A549 (cell line): ENCODE measurements around the gene ABCC6. TPM values are rescaled to one million over a fixed set of nuclear protein-coding genes. Genes with fewer than 3 reads are reported as not detected.
"Not testable (repeated sequence)": the region's sequence is repeated elsewhere in the genome, so short reads cannot be mapped to it uniquely, and the experiment has no call there.

Experiments
- ATAC-seq, 2 experiments: fragments of 200-7000 bp in 1 of 2; fragments of >200 bp in 1 of 2; cut with Nextera tagmentation in 1 of 2; cut with Tn5 transposase in 1 of 2; 3 replicates each; pipeline versions ENCODE4 v1.8.0 to v1.9.1; 2018 to 2020; ENCODE audit warnings: mild to moderate bottlenecking in 1 of 2, moderate library complexity in 1 of 2
- CTCF ChIA-PET: fragments of 300-600 bp; sonication (Branson Sonifier 250); formaldehyde crosslinking; extraction: SDS; loops from one replicate; lab custom pipeline; 2021; ENCODE audit warnings: antibody characterized with exemption, inconsistent platforms; lab: Yijun Ruan, JAX
- POLR2A ChIA-PET: fragments of 350-600 bp; formaldehyde crosslinking; extraction: SDS; loops from one replicate; lab custom pipeline; 2021; ENCODE audit warnings: antibody characterized with exemption, inconsistent platforms; lab: Yijun Ruan, JAX
- DNase-seq, 2 experiments: peaks; one replicate each; pipeline versions ENCODE4 v3.0.0 to v3.0.0-alpha.2; 2011 to 2016; ENCODE audit warnings: low read depth in 1 of 2, low spot score in 1 of 2
- FAIRE-seq: peaks from 2 replicates; lab custom pipeline; 2011; peaks lifted over from hg19 to GRCh38; lab: Jason Lieb, UNC
- H3K27ac ChIP-seq, 2 experiments: fragments of >200 bp; sonication (Bioruptor Twin); formaldehyde crosslinking; 3 replicates each; pipeline ENCODE4 v1.5.1; 2016 to 2017
- H3K4me1 ChIP-seq: fragments of >200 bp; sonication (Bioruptor Twin); formaldehyde crosslinking; 3 replicates; pipeline ENCODE4 v1.6.1; 2016
- H3K4me2 ChIP-seq: fragments of >200 bp; sonication (Bioruptor Twin); formaldehyde crosslinking; 3 replicates; pipeline ENCODE4 v1.6.1; 2016
- H3K4me3 ChIP-seq: fragments of >200 bp; sonication (Bioruptor Twin); formaldehyde crosslinking; 3 replicates; pipeline ENCODE4 v1.5.1; 2016
- H3K9me3 ChIP-seq: fragments of >200 bp; sonication (Bioruptor Twin); formaldehyde crosslinking; 3 replicates; pipeline ENCODE4 v1.6.1; 2016
- EP300 ChIP-seq, 2 experiments: fragments of >200 bp; sonication (Bioruptor Twin); formaldehyde crosslinking; IDR thresholded peaks; 2 replicates in 1 of 2; 3 replicates in 1 of 2; pipeline ENCODE4 v1.6.1; 2016 to 2017
- ESRRA ChIP-seq: fragments of 150-350 bp; IDR thresholded peaks from 2 replicates; pipeline ENCODE4 v1.6.1; 2014; ENCODE audit warnings: mild to moderate bottlenecking, low read length, borderline replicate concordance
- FOSL2 ChIP-seq, 2 experiments: fragments of 450-650 bp in 1 of 2; fragments of >200 bp in 1 of 2; sonication (Bioruptor Twin) in 1 of 2; formaldehyde crosslinking; IDR thresholded peaks; 2 replicates each; pipeline versions ENCODE4 v1.5.0 to v1.6.1; 2016 to 2020; ENCODE audit warnings: mild to moderate bottlenecking in 1 of 2, moderate library complexity in 1 of 2
- JUN ChIP-seq, 2 experiments: fragments of >200 bp; sonication (Bioruptor Twin); formaldehyde crosslinking; IDR thresholded peaks; 2 replicates in 1 of 2; 3 replicates in 1 of 2; pipeline ENCODE4 v1.6.1; 2016 to 2017
- KDM5A ChIP-seq: fragments of 200-600 bp; sonication (generic); IDR thresholded peaks from 2 replicates; pipeline ENCODE4 v1.6.1; 2016; ENCODE audit warnings: antibody characterized with exemption, mild to moderate bottlenecking
- MAFK ChIP-seq: fragments of 450-650 bp; IDR thresholded peaks from 2 replicates; pipeline ENCODE4 v1.6.1; 2014; ENCODE audit not compliant: partially characterized antibody
- MYC ChIP-seq: IDR thresholded peaks from 2 replicates; pipeline ENCODE4 v1.6.1; 2012; ENCODE audit warnings: mild to moderate bottlenecking, inconsistent platforms, low read length, improper control_type of control experiment, borderline replicate concordance
- POLR2AphosphoS2 ChIP-seq: conservative IDR thresholded peaks from 2 replicates; pipeline ENCODE4 v1.6.1; 2012; ENCODE audit warnings: low read length, improper control_type of control experiment, inconsistent platforms
- RAD21 ChIP-seq, 2 experiments: fragments of >200 bp in 1 of 2; sonication (Bioruptor Twin) in 1 of 2; formaldehyde crosslinking in 1 of 2; IDR thresholded peaks in 1 of 2; conservative IDR thresholded peaks in 1 of 2; 2 replicates in 1 of 2; 3 replicates in 1 of 2; pipeline ENCODE4 v1.6.1; 2012 to 2018; ENCODE audit warnings: inconsistent platforms in 1 of 2
- RCOR1 ChIP-seq: fragments of 150-350 bp; IDR thresholded peaks from 2 replicates; pipeline ENCODE4 v1.6.1; 2014; ENCODE audit warnings: antibody characterized with exemption, low read length, low read depth
- RFX5 ChIP-seq: fragments of 450-650 bp; IDR thresholded peaks from 2 replicates; pipeline ENCODE4 v1.7.1; 2014; ENCODE audit warnings: antibody characterized with exemption, mild to moderate bottlenecking, moderate library complexity
- ZNF302 ChIP-seq: fragments of 250-450 bp; sonication (Bioruptor Pico); IDR thresholded peaks from 2 replicates; pipeline ENCODE4 v1.9.0; 2021; ENCODE audit warnings: inconsistent platforms, mild to moderate bottlenecking, moderate library complexity
- WGBS: methylation state at CpG from one replicate; pipeline ENCODE4 v1.1.6; 2017; ENCODE audit errors: missing lambda C conversion rate; 5-methylcytosine and 5-hydroxymethylcytosine counted together
- polyA plus RNA-seq, 4 experiments: library from polyadenylated mRNA; depleted of rRNA in 3 of 4; stranded (reverse); fragments of >200 nt; fragmentation: RNase III in 1 of 4; extraction: RNeasy Plus Mini Kit Qiagen cat#74134 plus additional on column Dnase treatment in 1 of 4; gene quantifications; 2 replicates in 3 of 4; 3 replicates in 1 of 4; pipeline ENCODE4 v1.2.3, GENCODE V29; 2011 to 2017
- TF ChIP-seq, protein P1 (sequence below): fragments of 200-600 bp; sonication (generic); IDR thresholded peaks from 2 replicates; pipeline ENCODE4 v1.6.1; 2016; ENCODE audit warnings: antibody characterized with exemption, mild to moderate bottlenecking, moderate library complexity
- TF ChIP-seq, protein P2 (sequence below): fragments of >200 bp; sonication (Bioruptor Twin); formaldehyde crosslinking; IDR thresholded peaks from 3 replicates; pipeline ENCODE4 v1.5.1; 2016
- TF ChIP-seq, protein P3 (sequence below): fragments of 250-450 bp; sonication (Bioruptor Pico); IDR thresholded peaks from 2 replicates; pipeline ENCODE4 v1.5.0; 2020; ENCODE audit warnings: low read depth, mild to moderate bottlenecking, moderate library complexity

Gene ABCC6
- polyA plus RNA-seq, 2 of the 4 experiments (the other 2 are of a cell fraction): 3.6 to 5.0 TPM

DNA sequence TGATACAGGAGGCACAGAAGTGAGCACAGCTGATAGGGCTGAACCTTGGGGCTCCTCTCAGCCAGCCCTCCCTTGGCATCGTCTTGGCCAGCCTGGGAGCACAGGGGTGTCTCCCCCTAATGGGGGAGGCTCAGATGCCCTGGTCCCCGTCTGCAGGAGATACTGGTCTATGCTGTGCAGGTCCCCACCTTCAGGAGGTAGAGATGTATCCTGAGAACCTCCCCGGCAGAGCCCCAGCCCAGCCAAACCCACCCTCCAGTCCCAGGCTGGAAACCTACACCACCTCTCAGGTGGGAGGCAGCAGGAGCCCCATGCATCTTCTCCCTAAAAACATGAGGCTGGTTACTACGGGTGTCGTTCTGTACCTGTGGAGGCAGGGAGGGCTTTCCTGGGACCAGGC lies 38.7 kb downstream of the ABCC6 start (continued):
- TF ChIP-seq, protein P1, sequence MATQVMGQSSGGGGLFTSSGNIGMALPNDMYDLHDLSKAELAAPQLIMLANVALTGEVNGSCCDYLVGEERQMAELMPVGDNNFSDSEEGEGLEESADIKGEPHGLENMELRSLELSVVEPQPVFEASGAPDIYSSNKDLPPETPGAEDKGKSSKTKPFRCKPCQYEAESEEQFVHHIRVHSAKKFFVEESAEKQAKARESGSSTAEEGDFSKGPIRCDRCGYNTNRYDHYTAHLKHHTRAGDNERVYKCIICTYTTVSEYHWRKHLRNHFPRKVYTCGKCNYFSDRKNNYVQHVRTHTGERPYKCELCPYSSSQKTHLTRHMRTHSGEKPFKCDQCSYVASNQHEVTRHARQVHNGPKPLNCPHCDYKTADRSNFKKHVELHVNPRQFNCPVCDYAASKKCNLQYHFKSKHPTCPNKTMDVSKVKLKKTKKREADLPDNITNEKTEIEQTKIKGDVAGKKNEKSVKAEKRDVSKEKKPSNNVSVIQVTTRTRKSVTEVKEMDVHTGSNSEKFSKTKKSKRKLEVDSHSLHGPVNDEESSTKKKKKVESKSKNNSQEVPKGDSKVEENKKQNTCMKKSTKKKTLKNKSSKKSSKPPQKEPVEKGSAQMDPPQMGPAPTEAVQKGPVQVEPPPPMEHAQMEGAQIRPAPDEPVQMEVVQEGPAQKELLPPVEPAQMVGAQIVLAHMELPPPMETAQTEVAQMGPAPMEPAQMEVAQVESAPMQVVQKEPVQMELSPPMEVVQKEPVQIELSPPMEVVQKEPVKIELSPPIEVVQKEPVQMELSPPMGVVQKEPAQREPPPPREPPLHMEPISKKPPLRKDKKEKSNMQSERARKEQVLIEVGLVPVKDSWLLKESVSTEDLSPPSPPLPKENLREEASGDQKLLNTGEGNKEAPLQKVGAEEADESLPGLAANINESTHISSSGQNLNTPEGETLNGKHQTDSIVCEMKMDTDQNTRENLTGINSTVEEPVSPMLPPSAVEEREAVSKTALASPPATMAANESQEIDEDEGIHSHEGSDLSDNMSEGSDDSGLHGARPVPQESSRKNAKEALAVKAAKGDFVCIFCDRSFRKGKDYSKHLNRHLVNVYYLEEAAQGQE: no peak
- no peak for TF ChIP-seq ESRRA
- no peak for TF ChIP-seq RCOR1
- no peak for TF ChIP-seq RFX5
- TF ChIP-seq FOSL2 (IDR thresholded peaks at IDR 0.05): no peak
- no peak for TF ChIP-seq FOSL2 (CRISPR knock-in tag; IDR thresholded peaks at IDR 0.05)

DNA sequence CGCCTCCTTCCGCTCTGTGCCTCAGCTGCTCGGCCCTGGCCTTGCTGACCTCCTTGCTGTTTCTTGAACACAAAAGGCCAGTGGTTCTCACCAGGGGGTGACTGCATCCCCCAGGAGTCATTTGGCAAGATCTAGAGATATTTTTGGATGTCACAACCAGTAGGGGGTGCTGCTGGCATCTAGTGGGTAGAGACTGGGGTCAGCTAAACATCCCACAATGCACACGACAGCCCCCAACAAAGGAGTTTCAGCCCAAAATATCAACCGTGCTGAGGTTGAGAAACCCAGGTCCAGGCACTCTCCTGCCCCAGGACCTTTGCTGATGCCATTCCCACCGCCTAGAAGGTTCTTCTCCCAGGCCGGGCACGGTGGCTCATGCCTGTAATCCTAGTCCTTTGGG lies 39.7 kb downstream of the ABCC6 start:
- FAIRE-seq (no peak), DNase-seq (no peak), ATAC-seq (no peak)
- whole genome bisulfite sequencing: 84% methylated on average over 8 of the region's 8 CpGs
- Histone ChIP-seq H3K4me2 (no peak overlapping the region), H3K9me3 (no peaks in the 10 kb centered on the region), H3K4me3 (no peak overlapping the region), H3K27ac (no peak overlapping the region), H3K4me1 (no peaks in the 10 kb centered on the region)
- ChIA-PET POLR2A (no interaction called here), CTCF (interaction anchor here (0.8 to 2.6 kb wide), 5 partner anchors 9 to 418 kb away, joined by 3 to 10 read pairs (median 4); no protein-coding TSS in a partner anchor)
- TF ChIP-seq, protein P2, sequence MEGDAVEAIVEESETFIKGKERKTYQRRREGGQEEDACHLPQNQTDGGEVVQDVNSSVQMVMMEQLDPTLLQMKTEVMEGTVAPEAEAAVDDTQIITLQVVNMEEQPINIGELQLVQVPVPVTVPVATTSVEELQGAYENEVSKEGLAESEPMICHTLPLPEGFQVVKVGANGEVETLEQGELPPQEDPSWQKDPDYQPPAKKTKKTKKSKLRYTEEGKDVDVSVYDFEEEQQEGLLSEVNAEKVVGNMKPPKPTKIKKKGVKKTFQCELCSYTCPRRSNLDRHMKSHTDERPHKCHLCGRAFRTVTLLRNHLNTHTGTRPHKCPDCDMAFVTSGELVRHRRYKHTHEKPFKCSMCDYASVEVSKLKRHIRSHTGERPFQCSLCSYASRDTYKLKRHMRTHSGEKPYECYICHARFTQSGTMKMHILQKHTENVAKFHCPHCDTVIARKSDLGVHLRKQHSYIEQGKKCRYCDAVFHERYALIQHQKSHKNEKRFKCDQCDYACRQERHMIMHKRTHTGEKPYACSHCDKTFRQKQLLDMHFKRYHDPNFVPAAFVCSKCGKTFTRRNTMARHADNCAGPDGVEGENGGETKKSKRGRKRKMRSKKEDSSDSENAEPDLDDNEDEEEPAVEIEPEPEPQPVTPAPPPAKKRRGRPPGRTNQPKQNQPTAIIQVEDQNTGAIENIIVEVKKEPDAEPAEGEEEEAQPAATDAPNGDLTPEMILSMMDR: peak; percentile 26
- no peak for TF ChIP-seq RAD21 (conservative IDR thresholded peaks at IDR 0.05 in 1 of 2, IDR thresholded peaks at IDR 0.05 in 1 of 2)

DNA sequence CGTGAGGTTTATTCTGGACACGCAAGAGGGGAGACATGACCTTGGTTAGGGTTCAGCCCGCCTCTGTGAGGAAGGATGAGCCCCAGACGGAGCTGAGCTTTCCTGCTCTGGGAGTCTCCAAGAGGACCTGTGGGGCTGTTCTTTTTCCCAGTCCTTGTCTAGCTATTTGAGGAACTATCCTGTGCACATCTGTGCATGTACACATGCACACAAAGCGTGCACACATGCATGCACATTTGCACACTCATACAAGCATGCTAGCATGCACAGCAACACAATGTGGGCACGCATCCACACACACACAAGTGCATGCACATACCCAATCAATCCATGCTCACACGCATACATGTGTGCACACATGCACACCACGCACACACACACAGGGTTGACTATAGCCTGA lies 40.4 kb downstream of the ABCC6 start:
- H3K27ac ChIP-seq: no peak overlapping the region
- ChIA-PET POLR2A (no interaction called here), CTCF (interaction anchor here (0.8 to 2.6 kb wide), 8 partner anchors 10 to 541 kb away, joined by 3 to 13 read pairs (median 4); no protein-coding TSS in a partner anchor)
- H3K4me1 ChIP-seq: no peaks in the 10 kb centered on the region
- peaks cover 4% of the 10 kb centered on the region; the same call in 1 of the 3 replicates for H3K9me3 ChIP-seq
- H3K4me2 ChIP-seq: no peak overlapping the region
- FAIRE-seq (no peak), DNase-seq (no peak), ATAC-seq (no peak)
- TF ChIP-seq, protein P3, sequence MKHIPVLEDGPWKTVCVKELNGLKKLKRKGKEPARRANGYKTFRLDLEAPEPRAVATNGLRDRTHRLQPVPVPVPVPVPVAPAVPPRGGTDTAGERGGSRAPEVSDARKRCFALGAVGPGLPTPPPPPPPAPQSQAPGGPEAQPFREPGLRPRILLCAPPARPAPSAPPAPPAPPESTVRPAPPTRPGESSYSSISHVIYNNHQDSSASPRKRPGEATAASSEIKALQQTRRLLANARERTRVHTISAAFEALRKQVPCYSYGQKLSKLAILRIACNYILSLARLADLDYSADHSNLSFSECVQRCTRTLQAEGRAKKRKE (CRISPR knock-in tag): no peak
- TF ChIP-seq, protein P2: no peak
- TF ChIP-seq KDM5A: no peak
- no peak for TF ChIP-seq MAFK
- TF ChIP-seq ZNF302 (CRISPR knock-in tag): no peak
- TF ChIP-seq POLR2AphosphoS2: no peak
- no peak for TF ChIP-seq MYC
- no peak for TF ChIP-seq JUN (IDR thresholded peaks at IDR 0.05)
- no peak for TF ChIP-seq EP300 (IDR thresholded peaks at IDR 0.05)
- TF ChIP-seq RAD21 (conservative IDR thresholded peaks at IDR 0.05 in 1 of 2, IDR thresholded peaks at IDR 0.05 in 1 of 2): no peak
- 74% methylated on average over 8 of the region's 8 CpGs for whole genome bisulfite sequencing
- no peak overlapping the region for H3K4me3 ChIP-seq

DNA sequence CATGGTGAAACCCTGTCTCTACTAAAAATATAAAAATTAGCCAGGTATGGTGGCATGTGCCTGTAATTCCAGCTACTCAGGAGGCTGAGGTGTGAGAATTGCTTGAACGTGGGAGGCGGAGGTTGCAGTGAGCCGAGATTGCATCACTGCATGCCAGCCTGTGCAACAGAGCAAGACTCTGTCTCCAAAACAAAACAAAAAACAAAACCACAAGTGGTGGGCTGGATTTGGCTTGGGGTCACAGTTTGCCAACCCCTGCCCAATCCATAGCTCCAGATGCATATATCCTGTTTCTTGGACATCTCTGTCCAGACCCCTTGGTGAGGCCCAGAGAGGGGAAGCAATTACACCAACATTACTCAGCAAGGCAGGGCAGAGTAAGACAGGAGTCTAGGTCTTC lies 41.5 kb downstream of the ABCC6 start:
- DNase-seq, H3K4me2 ChIP-seq, H3K9me3 ChIP-seq, H3K27ac ChIP-seq, ATAC-seq, H3K4me1 ChIP-seq, FAIRE-seq, H3K4me3 ChIP-seq, POLR2A ChIA-PET: not testable (repeated sequence)
- CTCF ChIA-PET: interaction anchor here (1.2 to 2.6 kb wide), 6 partner anchors 11 to 404 kb away, joined by 3 to 13 read pairs (median 4); no protein-coding TSS in a partner anchor
- 98% methylated on average over 3 of the region's 3 CpGs for WGBS
